ENCODE measurements around the gene HSD17B8. TPM values are rescaled to one million over a fixed set of nuclear protein-coding genes. Genes with fewer than 3 reads are reported as not detected.

The HSD17B8 gene
- total RNA-seq, 1 donor from 2014 or later = 6.5 TPM

GRCh38 chr6:33249732-33250630 lies 45.5 kb downstream of the HSD17B8 start:
- H3K4me3 Mint-ChIP-seq (ENCODE audit: unreplicated experiment) = peak overlapping the region; percentile 86
- peaks cover 4% of the 10 kb centered on the region for H3K27me3 Mint-ChIP-seq (ENCODE audit: unreplicated experiment)
- H3K9me3 Mint-ChIP-seq (ENCODE audit: unreplicated experiment) = no peaks in the 10 kb centered on the region
- TF ChIP-seq CTCF (IDR thresholded peaks at IDR 0.05; ENCODE audit: unreplicated experiment) = no peak
- peaks cover 24% of the 10 kb centered on the region for H3K4me1 Mint-ChIP-seq (ENCODE audit: unreplicated experiment)
- H3K27ac Mint-ChIP-seq (ENCODE audit: unreplicated experiment) = peak overlapping the region; percentile 79
- peak; percentile 9 for DNase-seq (ENCODE audit: low spot score)
- H3K36me3 Mint-ChIP-seq (ENCODE audit: low read depth, unreplicated experiment) = peaks cover 13% of the 10 kb centered on the region

- Mint-ChIP-seq H3K36me3 (ENCODE audit: low read depth, unreplicated experiment) (peaks cover 13% of the 10 kb centered on the region), H3K4me3 (ENCODE audit: unreplicated experiment) (peak overlapping the region; percentile 86), H3K9me3 (ENCODE audit: unreplicated experiment) (no peaks in the 10 kb centered on the region), H3K27me3 (ENCODE audit: unreplicated experiment) (peaks cover 4% of the 10 kb centered on the region), H3K4me1 (ENCODE audit: unreplicated experiment) (peaks cover 24% of the 10 kb centered on the region), H3K27ac (ENCODE audit: unreplicated experiment) (peak overlapping the region; percentile 79)
- no peak for DNase-seq (ENCODE audit: low spot score)
- TF ChIP-seq CTCF (IDR thresholded peaks at IDR 0.05; ENCODE audit: unreplicated experiment) = no peak
These were observed 46.3 kb downstream of the HSD17B8 start for GRCh38 chr6:33250731-33251130.

- TF ChIP-seq CTCF (IDR thresholded peaks at IDR 0.05; ENCODE audit: unreplicated experiment) = no peak
- Mint-ChIP-seq H3K27ac (ENCODE audit: unreplicated experiment) (no peak overlapping the region), H3K36me3 (ENCODE audit: low read depth, unreplicated experiment) (peaks cover 13% of the 10 kb centered on the region), H3K27me3 (ENCODE audit: unreplicated experiment) (peaks cover 4% of the 10 kb centered on the region), H3K4me3 (ENCODE audit: unreplicated experiment) (peak overlapping the region; percentile 9), H3K9me3 (ENCODE audit: unreplicated experiment) (no peaks in the 10 kb centered on the region), H3K4me1 (ENCODE audit: unreplicated experiment) (peaks cover 24% of the 10 kb centered on the region)
- no peak for DNase-seq (ENCODE audit: low spot score)
These were observed 47.0 kb downstream of the HSD17B8 start for GRCh38 chr6:33251395-33252012.

- no peaks in the 10 kb centered on the region for H3K9me3 Mint-ChIP-seq (ENCODE audit: unreplicated experiment)
- H3K27ac Mint-ChIP-seq (ENCODE audit: unreplicated experiment) = no peak overlapping the region
- H3K27me3 Mint-ChIP-seq (ENCODE audit: unreplicated experiment) = peaks cover 4% of the 10 kb centered on the region
- H3K4me1 Mint-ChIP-seq (ENCODE audit: unreplicated experiment) = peaks cover 24% of the 10 kb centered on the region
- DNase-seq (ENCODE audit: low spot score) = no peak
- no peak for TF ChIP-seq CTCF (IDR thresholded peaks at IDR 0.05; ENCODE audit: unreplicated experiment)
- H3K36me3 Mint-ChIP-seq (ENCODE audit: low read depth, unreplicated experiment) = peaks cover 13% of the 10 kb centered on the region
- H3K4me3 Mint-ChIP-seq (ENCODE audit: unreplicated experiment) = no peak overlapping the region
These were observed 48.3 kb downstream of the HSD17B8 start for GRCh38 chr6:33252759-33253158.

- DNase-seq (ENCODE audit: low spot score) = no peak
- TF ChIP-seq CTCF (IDR thresholded peaks at IDR 0.05; ENCODE audit: unreplicated experiment) = no peak
- H3K4me1 Mint-ChIP-seq (ENCODE audit: unreplicated experiment) = peaks cover 16% of the 10 kb centered on the region
- no peaks in the 10 kb centered on the region for H3K27me3 Mint-ChIP-seq (ENCODE audit: unreplicated experiment)
- H3K36me3 Mint-ChIP-seq (ENCODE audit: low read depth, unreplicated experiment) = peaks cover 13% of the 10 kb centered on the region
- H3K9me3 Mint-ChIP-seq (ENCODE audit: unreplicated experiment) = no peaks in the 10 kb centered on the region
- H3K4me3 Mint-ChIP-seq (ENCODE audit: unreplicated experiment) = no peak overlapping the region
- H3K27ac Mint-ChIP-seq (ENCODE audit: unreplicated experiment) = no peak overlapping the region
These were observed 50.1 kb downstream of the HSD17B8 start for GRCh38 chr6:33254591-33254990.
